Activated CD4-positive, alpha-beta memory T cell treated with anti-CD3 and anti-CD28 coated beads for 36 hours (primary cell): ENCODE results near the gene SPTB. TPM values are rescaled to one million over a fixed set of nuclear protein-coding genes. Genes with fewer than 3 reads are reported as not detected.
A peak's percentile ranks its signal among the peaks of the same experiment; 100 is the strongest.

Experiments
- CTCF ChIA-PET: fragments of 350-600 bp; sonication (Branson Sonifier 250); formaldehyde crosslinking; loops from one replicate; lab custom pipeline; 2021; ENCODE audit warnings: antibody characterized with exemption, inconsistent platforms; lab: Charles Lee
- POLR2A ChIA-PET: fragments of 350-600 bp; sonication (Branson Sonifier 250); formaldehyde crosslinking; loops from one replicate; lab custom pipeline; 2021; ENCODE audit warnings: antibody characterized with exemption; lab: Charles Lee
- DNase-seq: peaks from one replicate; pipeline ENCODE4 v3.0.0-alpha.2; 2020
- H3K27ac Mint-ChIP-seq: one replicate; pipeline ENCODE4 v1.8.0; 2021; ENCODE audit warnings: mixed read lengths
- H3K27me3 Mint-ChIP-seq: one replicate; pipeline ENCODE4 v1.8.0; 2021; ENCODE audit warnings: mixed read lengths
- H3K36me3 Mint-ChIP-seq: one replicate; pipeline ENCODE4 v1.8.0; 2021; ENCODE audit warnings: mixed read lengths
- H3K4me1 Mint-ChIP-seq: one replicate; pipeline ENCODE4 v1.8.0; 2021; ENCODE audit warnings: low read depth, mixed read lengths
- H3K4me3 Mint-ChIP-seq: one replicate; pipeline ENCODE4 v1.8.0; 2021; ENCODE audit warnings: mild to moderate bottlenecking, mixed read lengths
- H3K9me3 Mint-ChIP-seq: one replicate; pipeline ENCODE4 v1.8.0; 2021; ENCODE audit warnings: mixed read lengths
- intact Hi-C: fragments of 100-400 bp; cut with micrococcal nuclease; formaldehyde crosslinking; loops from one replicate; pipeline ENCODE4 v1.15.1; 2023
- total RNA-seq, 2 experiments: library from RNA; stranded (reverse); gene quantifications; one replicate each; pipeline ENCODE4 v1.2.3, GENCODE V29; 2021

SPTB gene
- total RNA-seq, 2 experiments from 2014 or later, result 0.57 to 0.70 TPM

DNA sequence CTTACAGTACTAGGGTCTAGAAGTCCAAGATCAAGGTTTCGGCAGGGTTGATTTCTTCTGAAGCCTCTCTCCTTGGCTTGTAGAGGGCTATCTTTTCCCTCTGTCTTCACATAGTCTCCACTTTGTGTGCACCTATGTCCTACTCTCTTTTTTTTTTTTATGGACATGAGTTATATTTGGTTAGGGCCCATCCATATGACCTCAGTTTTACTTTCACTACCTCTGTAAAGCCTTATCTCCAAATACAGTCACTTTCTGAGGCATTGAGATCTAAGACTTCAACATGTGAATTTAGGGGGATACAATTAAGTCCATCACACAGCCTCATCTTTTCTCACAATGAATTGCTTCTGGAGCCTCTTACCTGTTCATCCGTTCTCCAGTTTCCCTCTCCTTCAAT is 5.9 kb upstream of the SPTB start:
- H3K27me3 Mint-ChIP-seq, result peaks cover 15% of the 10 kb centered on the region
- intact Hi-C loops, result no loop called here
- CTCF ChIA-PET, result interaction anchor here (1.0 to 8.2 kb wide), 2 partner anchors 13 to 63 kb away, joined by 3 to 288 read pairs; no protein-coding TSS in a partner anchor

DNA sequence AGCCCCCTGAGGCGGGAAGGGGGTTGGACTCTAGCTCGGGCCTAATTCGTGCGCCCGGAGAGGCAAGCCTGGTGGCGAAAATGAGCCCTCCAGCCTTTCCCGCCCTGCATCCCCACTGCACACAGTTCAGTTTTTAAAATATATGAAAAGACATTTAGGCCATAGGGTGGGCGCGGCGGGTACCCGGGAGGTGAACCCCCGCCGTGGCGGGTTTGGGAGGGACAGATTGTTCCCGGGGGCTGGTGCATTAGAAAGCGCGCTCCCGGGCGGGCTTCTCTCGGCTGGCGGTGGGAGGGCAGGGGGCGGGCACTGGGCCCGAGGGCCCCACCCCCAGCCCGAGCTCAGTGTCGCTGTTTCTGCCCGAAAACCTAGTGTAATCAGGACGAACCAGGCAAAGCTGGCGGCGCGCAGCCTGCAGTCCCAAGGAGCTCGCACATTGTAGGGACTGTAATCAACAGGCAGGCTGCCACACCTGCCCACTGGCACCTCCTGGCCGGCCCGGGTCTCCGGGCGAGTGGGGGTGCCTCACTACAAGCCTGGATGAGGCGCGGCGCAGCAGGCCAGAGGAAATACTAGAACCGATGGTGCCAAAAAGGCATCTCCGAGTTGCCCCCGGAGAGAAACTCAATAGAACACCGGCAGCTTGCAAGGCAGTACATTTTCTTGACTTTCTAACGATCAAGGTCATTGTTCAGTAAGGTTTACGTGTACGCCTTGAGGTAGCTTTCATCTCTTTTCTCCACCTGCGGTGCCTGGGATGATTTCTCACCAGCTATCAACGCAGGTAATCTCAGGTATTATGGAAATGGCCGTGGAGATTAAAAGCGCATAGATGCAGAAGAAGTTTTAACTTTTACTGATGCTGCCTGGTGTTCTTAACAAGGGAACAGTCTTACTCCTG is 764 bp upstream of the SPTB start:
- Mint-ChIP-seq H3K4me1 (peaks cover 8% of the 10 kb centered on the region), H3K9me3 (no peaks in the 10 kb centered on the region), H3K27me3 (peaks cover 29% of the 10 kb centered on the region), H3K4me3 (peak overlapping the region; percentile 77), H3K27ac (no peak overlapping the region), H3K36me3 (no peaks in the 10 kb centered on the region)
- POLR2A ChIA-PET, result interaction anchor here (0.7 kb wide), 1 partner anchor 43 kb away, joined by 3 read pairs; no protein-coding TSS in a partner anchor
- intact Hi-C loops, result loop anchor here (2.0 kb wide), 1 partner anchor 34 kb away; the partner anchor contains the start of gene CHURC1
- CTCF ChIA-PET, result interaction anchor here (0.9 to 6.6 kb wide), 7 partner anchors 11 to 209 kb away, joined by 3 to 68 read pairs (median 7); no protein-coding TSS in a partner anchor
- DNase-seq, result peak; percentile 74

More for the DNA sequence above, 5.9 kb upstream of the SPTB start:
- Mint-ChIP-seq H3K9me3 (no peaks in the 10 kb centered on the region), H3K36me3 (no peaks in the 10 kb centered on the region), H3K4me1 (peaks cover 6% of the 10 kb centered on the region), H3K27ac (no peak overlapping the region), H3K4me3 (no peak overlapping the region)
- POLR2A ChIA-PET, result no interaction called here
- DNase-seq, result no peak

DNA sequence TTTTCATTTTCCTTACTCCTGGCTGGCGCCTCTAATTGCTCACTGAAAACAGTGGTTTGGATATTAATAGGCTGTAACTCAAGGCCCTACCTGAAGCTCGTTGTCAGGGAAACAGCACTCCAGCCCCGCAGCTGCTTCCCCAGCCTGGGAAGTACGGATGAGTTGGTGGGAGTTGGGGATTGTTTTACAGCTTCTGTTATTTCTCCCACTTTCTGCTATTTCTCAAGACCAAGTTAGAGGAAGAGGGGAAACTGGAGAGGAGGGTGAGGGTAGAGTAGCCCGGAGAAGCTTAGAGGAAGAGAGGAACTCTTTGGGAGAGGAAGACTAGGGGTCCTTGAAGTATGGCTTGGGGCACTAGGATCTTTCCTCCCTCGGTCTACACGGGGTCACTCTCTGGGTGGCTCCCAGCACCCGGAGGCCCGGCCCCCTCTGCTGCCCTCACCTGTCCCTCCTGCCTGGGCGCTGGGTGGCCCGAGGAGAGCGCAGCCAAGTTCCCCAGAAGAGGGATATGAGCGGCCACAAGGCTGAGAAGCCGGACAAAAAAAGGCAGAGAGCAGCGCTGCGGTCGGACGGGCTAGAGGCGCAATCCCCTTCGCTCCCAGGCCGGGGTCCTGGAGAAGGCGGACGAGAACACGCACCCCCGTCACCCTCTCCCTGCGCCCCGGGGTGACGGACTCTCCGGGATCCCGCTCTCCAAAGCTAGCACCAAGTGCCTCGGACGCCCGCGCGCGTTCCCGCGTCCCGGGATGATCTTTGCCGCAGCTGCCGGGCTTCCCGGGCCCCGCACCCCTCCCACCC is 671 bp downstream of the SPTB start:
- peaks cover 29% of the 10 kb centered on the region for H3K27me3 Mint-ChIP-seq
- DNase-seq, result no peak
- CTCF ChIA-PET, result interaction anchor here (1.6 to 6.6 kb wide), 3 partner anchors 12 to 56 kb away, joined by 9 to 68 read pairs (median 17); no protein-coding TSS in a partner anchor
- H3K36me3 Mint-ChIP-seq, result no peaks in the 10 kb centered on the region
- no peaks in the 10 kb centered on the region for H3K9me3 Mint-ChIP-seq
- no peak overlapping the region for H3K27ac Mint-ChIP-seq
- H3K4me1 Mint-ChIP-seq, result peaks cover 8% of the 10 kb centered on the region
- H3K4me3 Mint-ChIP-seq, result peak overlapping the region; percentile 42
- intact Hi-C loops, result no loop called here
- POLR2A ChIA-PET, result interaction anchor here (0.6 kb wide), 1 partner anchor 15 kb away, joined by 3 read pairs; no protein-coding TSS in a partner anchor

GRCh38 chr14:64877846-64878245 is 1.9 kb downstream of the SPTB start:
- ChIA-PET CTCF (interaction anchor here (1.2 to 6.6 kb wide), 3 partner anchors 14 to 55 kb away, joined by 3 to 68 read pairs (median 9); no protein-coding TSS in a partner anchor), POLR2A (no interaction called here)
- DNase-seq, result no peak
- intact Hi-C loops, result no loop called here
- Mint-ChIP-seq H3K4me3 (no peak overlapping the region), H3K27me3 (peaks cover 24% of the 10 kb centered on the region), H3K36me3 (no peaks in the 10 kb centered on the region), H3K9me3 (peaks cover under 1% of the 10 kb centered on the region), H3K4me1 (peaks cover 8% of the 10 kb centered on the region), H3K27ac (no peak overlapping the region)

GRCh38 chr14:64875350-64875749 is 4.4 kb downstream of the SPTB start:
- CTCF ChIA-PET, result interaction anchor here (1.9 kb wide), 1 partner anchor 52 kb away, joined by 5 read pairs; no protein-coding TSS in a partner anchor
- H3K27me3 Mint-ChIP-seq, result peaks cover 13% of the 10 kb centered on the region
- H3K9me3 Mint-ChIP-seq, result peaks cover 3% of the 10 kb centered on the region
- H3K36me3 Mint-ChIP-seq, result no peaks in the 10 kb centered on the region
- no peak overlapping the region for H3K4me3 Mint-ChIP-seq
- no peak for DNase-seq
- POLR2A ChIA-PET, result no interaction called here
- H3K27ac Mint-ChIP-seq, result no peak overlapping the region
- H3K4me1 Mint-ChIP-seq, result no peaks in the 10 kb centered on the region
- intact Hi-C loops, result no loop called here

DNA sequence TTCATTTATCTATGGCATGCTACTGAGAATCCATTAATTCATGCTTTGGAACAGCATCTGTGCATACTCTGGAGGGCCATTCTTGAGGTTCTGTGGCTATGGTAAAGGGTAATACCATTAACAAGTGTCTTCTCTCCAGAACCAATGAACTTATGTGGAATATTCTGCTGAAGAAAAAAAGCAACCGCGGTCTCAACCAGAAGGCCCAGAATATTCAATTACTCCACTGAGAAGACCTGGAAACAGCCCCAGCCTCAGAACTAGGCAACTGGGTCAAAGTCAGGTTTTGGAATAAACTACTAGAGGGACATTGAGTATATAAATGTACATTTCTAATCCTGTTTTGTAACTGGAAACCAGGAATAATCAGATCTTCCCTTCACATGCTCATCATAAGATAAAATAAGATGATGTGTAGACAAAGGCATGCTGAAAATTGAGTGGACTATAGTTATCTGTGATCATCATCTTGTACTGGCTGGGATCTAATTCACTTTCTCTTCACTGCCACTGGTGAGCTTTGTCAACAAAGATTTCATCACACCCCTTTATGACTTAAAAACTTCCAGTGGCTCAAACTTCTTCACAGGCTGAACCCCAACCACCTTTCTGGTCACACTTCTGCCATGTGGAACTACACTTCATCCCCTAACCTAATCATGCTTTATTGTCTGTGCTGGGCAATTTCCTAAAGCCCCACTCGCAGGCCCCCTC is 6.0 kb downstream of the SPTB start:
- peaks cover 11% of the 10 kb centered on the region for H3K27me3 Mint-ChIP-seq
- intact Hi-C loops, result no loop called here
- H3K27ac Mint-ChIP-seq, result no peak overlapping the region
- peaks cover 3% of the 10 kb centered on the region for H3K9me3 Mint-ChIP-seq
- no peaks in the 10 kb centered on the region for H3K4me1 Mint-ChIP-seq
- no peaks in the 10 kb centered on the region for H3K36me3 Mint-ChIP-seq
- CTCF ChIA-PET, result no interaction called here
- DNase-seq, result no peak
- POLR2A ChIA-PET, result no interaction called here
- no peak overlapping the region for H3K4me3 Mint-ChIP-seq

- ChIA-PET POLR2A (no interaction called here), CTCF (no interaction called here)
- Mint-ChIP-seq H3K4me1 (no peaks in the 10 kb centered on the region), H3K9me3 (peaks cover 3% of the 10 kb centered on the region), H3K27me3 (peaks cover 14% of the 10 kb centered on the region), H3K36me3 (no peaks in the 10 kb centered on the region), H3K4me3 (no peak overlapping the region), H3K27ac (no peak overlapping the region)
- no peak for DNase-seq
- intact Hi-C loops, result no loop called here
Observed at GRCh38 chr14:64871344-64871743, 8.4 kb downstream of the SPTB start.

GRCh38 chr14:64870160-64870559 is 9.5 kb downstream of the SPTB start:
- H3K36me3 Mint-ChIP-seq, result no peaks in the 10 kb centered on the region
- POLR2A ChIA-PET, result no interaction called here

DNA sequence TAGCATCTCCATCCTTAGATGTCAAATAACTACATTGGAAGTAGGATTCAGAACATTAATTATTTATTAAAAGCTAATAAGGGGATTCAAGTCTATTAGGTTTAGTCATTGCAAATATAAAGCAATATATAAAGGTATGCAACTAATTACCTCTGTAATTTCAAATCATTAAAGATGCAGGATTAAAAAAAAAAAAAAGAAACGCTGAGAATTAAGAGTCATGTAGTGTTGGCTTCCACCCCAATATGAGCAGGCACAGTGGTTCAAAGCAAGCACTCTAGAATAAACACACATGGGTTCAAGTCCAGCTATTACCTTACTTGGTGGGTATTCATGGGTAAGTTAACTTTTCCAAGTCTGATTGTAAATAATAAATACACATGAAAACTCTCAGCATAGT is 10.9 kb downstream of the SPTB start:
- intact Hi-C loops, result no loop called here
- no peak for DNase-seq
- ChIA-PET POLR2A (interaction anchor here (0.9 kb wide), 1 partner anchor 13 kb away, joined by 3 read pairs; no protein-coding TSS in a partner anchor), CTCF (interaction anchor here (0.8 to 2.0 kb wide), 3 partner anchors 23 to 232 kb away, joined by 3 to 8 read pairs (median 4); no protein-coding TSS in a partner anchor)
- Mint-ChIP-seq H3K27me3 (peaks cover 12% of the 10 kb centered on the region), H3K36me3 (no peaks in the 10 kb centered on the region), H3K4me3 (no peak overlapping the region), H3K9me3 (peaks cover 3% of the 10 kb centered on the region), H3K4me1 (no peaks in the 10 kb centered on the region), H3K27ac (no peak overlapping the region)

More at GRCh38 chr14:64870160-64870559, 9.5 kb downstream of the SPTB start:
- Mint-ChIP-seq H3K4me3 (no peak overlapping the region), H3K27me3 (peaks cover 12% of the 10 kb centered on the region), H3K9me3 (peaks cover 3% of the 10 kb centered on the region), H3K27ac (no peak overlapping the region), H3K4me1 (no peaks in the 10 kb centered on the region)
- DNase-seq, result no peak
- CTCF ChIA-PET, result interaction anchor here (1.2 kb wide), 1 partner anchor 47 kb away, joined by 5 read pairs; no protein-coding TSS in a partner anchor
- intact Hi-C loops, result no loop called here

- ChIA-PET POLR2A (interaction anchor here (0.7 to 0.9 kb wide), 2 partner anchors 13 to 729 kb away, joined by 3 to 4 read pairs; no protein-coding TSS in a partner anchor), CTCF (interaction anchor here (0.8 to 2.0 kb wide), 3 partner anchors 23 to 232 kb away, joined by 3 to 8 read pairs (median 4); no protein-coding TSS in a partner anchor)
- intact Hi-C loops, result no loop called here
- no peaks in the 10 kb centered on the region for H3K36me3 Mint-ChIP-seq
- no peak for DNase-seq
- no peak overlapping the region for H3K4me3 Mint-ChIP-seq
- no peaks in the 10 kb centered on the region for H3K4me1 Mint-ChIP-seq
- peaks cover 3% of the 10 kb centered on the region for H3K9me3 Mint-ChIP-seq
- peaks cover 12% of the 10 kb centered on the region for H3K27me3 Mint-ChIP-seq
- no peak overlapping the region for H3K27ac Mint-ChIP-seq
Observed at GRCh38 chr14:64868379-64868778, 11.3 kb downstream of the SPTB start.

DNA sequence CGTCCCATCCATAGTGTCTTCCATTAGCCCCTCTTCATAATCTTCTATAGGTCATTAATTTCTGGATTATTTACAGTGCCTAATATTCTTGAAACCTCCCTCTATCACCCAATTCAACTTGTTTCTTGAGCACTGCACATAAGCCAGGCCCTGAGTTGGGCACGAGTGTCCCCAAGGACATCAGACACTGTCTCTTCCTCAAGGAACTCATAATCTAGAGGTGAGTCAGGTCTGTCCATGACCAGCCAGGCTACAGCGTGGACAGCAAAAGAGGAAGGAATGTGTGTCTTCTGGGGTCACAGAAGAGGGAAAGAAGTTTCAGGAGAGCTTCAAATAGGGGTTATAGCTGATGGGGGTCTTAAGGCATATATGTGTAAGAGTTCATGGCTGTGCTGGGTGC is 12.5 kb downstream of the SPTB start:
- Mint-ChIP-seq H3K36me3 (no peaks in the 10 kb centered on the region), H3K9me3 (no peaks in the 10 kb centered on the region), H3K27me3 (peaks cover 12% of the 10 kb centered on the region), H3K4me3 (no peak overlapping the region), H3K27ac (no peak overlapping the region), H3K4me1 (no peaks in the 10 kb centered on the region)
- CTCF ChIA-PET, result no interaction called here
- DNase-seq, result no peak
- POLR2A ChIA-PET, result no interaction called here
- intact Hi-C loops, result no loop called here
